Measurements from ENCODE around the gene FOXE1. TPM values are rescaled to one million over a fixed set of nuclear protein-coding genes. Genes with fewer than 3 reads are reported as not detected.

The FOXE1 gene
- total and polyA plus RNA-seq, 2 experiments from 2014 or later = 0.45 TPM; not detected in 1

- H3K4me2 ChIP-seq = no peak overlapping the region
- H3K4me3 ChIP-seq = no peak overlapping the region
- no peak overlapping the region for H2AFZ ChIP-seq
- no peaks in the 10 kb centered on the region for H3F3A ChIP-seq (replicated peaks; ENCODE audit: low read depth)
- Mint-ChIP-seq H3K4me1 (no peaks in the 10 kb centered on the region), H3K27ac (no peak overlapping the region), H3K9me3 (no peaks in the 10 kb centered on the region), H3K4me3 (no peak overlapping the region), H3K27me3 (ENCODE audit: insufficient read depth, low read depth, poor library complexity) (no peaks in the 10 kb centered on the region), H3K36me3 (ENCODE audit: low read depth) (peaks cover 5% of the 10 kb centered on the region; the same call in 2 of the 3 replicates)
- no peaks in the 10 kb centered on the region for H3K27me3 ChIP-seq (ENCODE audit: insufficient read depth)
- no peaks in the 10 kb centered on the region; the same call in 1 of the 2 replicates for H3K36me3 ChIP-seq (ENCODE audit: insufficient read depth)
- no peak for DNase-seq (ENCODE audit: low spot score)
- H3K4me1 ChIP-seq (ENCODE audit: insufficient read depth) = no peaks in the 10 kb centered on the region
- H3K9me2 ChIP-seq (ENCODE audit: insufficient read depth) = no peaks in the 10 kb centered on the region
- no peaks in the 10 kb centered on the region for H3K79me2 ChIP-seq (replicated peaks; ENCODE audit: insufficient read depth)
- no peaks in the 10 kb centered on the region; the same call in 1 of the 2 replicates for H4K20me1 ChIP-seq (replicated peaks; ENCODE audit: insufficient read depth)
- TF ChIP-seq CTCF (conservative IDR thresholded peaks at IDR 0.05; ENCODE audit: low read depth in 2 of 2) = no peak
- TF ChIP-seq, protein P1, sequence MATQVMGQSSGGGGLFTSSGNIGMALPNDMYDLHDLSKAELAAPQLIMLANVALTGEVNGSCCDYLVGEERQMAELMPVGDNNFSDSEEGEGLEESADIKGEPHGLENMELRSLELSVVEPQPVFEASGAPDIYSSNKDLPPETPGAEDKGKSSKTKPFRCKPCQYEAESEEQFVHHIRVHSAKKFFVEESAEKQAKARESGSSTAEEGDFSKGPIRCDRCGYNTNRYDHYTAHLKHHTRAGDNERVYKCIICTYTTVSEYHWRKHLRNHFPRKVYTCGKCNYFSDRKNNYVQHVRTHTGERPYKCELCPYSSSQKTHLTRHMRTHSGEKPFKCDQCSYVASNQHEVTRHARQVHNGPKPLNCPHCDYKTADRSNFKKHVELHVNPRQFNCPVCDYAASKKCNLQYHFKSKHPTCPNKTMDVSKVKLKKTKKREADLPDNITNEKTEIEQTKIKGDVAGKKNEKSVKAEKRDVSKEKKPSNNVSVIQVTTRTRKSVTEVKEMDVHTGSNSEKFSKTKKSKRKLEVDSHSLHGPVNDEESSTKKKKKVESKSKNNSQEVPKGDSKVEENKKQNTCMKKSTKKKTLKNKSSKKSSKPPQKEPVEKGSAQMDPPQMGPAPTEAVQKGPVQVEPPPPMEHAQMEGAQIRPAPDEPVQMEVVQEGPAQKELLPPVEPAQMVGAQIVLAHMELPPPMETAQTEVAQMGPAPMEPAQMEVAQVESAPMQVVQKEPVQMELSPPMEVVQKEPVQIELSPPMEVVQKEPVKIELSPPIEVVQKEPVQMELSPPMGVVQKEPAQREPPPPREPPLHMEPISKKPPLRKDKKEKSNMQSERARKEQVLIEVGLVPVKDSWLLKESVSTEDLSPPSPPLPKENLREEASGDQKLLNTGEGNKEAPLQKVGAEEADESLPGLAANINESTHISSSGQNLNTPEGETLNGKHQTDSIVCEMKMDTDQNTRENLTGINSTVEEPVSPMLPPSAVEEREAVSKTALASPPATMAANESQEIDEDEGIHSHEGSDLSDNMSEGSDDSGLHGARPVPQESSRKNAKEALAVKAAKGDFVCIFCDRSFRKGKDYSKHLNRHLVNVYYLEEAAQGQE (IDR thresholded peaks at IDR 0.05; ENCODE audit: unreplicated experiment) = no peak
- no peak for TF ChIP-seq EZH2phosphoT487 (IDR thresholded peaks at IDR 0.05; ENCODE audit: unreplicated experiment)
- no peak for TF ChIP-seq ZNF114 (CRISPR knock-in tag; IDR thresholded peaks at IDR 0.05)
- TF ChIP-seq, protein P2, sequence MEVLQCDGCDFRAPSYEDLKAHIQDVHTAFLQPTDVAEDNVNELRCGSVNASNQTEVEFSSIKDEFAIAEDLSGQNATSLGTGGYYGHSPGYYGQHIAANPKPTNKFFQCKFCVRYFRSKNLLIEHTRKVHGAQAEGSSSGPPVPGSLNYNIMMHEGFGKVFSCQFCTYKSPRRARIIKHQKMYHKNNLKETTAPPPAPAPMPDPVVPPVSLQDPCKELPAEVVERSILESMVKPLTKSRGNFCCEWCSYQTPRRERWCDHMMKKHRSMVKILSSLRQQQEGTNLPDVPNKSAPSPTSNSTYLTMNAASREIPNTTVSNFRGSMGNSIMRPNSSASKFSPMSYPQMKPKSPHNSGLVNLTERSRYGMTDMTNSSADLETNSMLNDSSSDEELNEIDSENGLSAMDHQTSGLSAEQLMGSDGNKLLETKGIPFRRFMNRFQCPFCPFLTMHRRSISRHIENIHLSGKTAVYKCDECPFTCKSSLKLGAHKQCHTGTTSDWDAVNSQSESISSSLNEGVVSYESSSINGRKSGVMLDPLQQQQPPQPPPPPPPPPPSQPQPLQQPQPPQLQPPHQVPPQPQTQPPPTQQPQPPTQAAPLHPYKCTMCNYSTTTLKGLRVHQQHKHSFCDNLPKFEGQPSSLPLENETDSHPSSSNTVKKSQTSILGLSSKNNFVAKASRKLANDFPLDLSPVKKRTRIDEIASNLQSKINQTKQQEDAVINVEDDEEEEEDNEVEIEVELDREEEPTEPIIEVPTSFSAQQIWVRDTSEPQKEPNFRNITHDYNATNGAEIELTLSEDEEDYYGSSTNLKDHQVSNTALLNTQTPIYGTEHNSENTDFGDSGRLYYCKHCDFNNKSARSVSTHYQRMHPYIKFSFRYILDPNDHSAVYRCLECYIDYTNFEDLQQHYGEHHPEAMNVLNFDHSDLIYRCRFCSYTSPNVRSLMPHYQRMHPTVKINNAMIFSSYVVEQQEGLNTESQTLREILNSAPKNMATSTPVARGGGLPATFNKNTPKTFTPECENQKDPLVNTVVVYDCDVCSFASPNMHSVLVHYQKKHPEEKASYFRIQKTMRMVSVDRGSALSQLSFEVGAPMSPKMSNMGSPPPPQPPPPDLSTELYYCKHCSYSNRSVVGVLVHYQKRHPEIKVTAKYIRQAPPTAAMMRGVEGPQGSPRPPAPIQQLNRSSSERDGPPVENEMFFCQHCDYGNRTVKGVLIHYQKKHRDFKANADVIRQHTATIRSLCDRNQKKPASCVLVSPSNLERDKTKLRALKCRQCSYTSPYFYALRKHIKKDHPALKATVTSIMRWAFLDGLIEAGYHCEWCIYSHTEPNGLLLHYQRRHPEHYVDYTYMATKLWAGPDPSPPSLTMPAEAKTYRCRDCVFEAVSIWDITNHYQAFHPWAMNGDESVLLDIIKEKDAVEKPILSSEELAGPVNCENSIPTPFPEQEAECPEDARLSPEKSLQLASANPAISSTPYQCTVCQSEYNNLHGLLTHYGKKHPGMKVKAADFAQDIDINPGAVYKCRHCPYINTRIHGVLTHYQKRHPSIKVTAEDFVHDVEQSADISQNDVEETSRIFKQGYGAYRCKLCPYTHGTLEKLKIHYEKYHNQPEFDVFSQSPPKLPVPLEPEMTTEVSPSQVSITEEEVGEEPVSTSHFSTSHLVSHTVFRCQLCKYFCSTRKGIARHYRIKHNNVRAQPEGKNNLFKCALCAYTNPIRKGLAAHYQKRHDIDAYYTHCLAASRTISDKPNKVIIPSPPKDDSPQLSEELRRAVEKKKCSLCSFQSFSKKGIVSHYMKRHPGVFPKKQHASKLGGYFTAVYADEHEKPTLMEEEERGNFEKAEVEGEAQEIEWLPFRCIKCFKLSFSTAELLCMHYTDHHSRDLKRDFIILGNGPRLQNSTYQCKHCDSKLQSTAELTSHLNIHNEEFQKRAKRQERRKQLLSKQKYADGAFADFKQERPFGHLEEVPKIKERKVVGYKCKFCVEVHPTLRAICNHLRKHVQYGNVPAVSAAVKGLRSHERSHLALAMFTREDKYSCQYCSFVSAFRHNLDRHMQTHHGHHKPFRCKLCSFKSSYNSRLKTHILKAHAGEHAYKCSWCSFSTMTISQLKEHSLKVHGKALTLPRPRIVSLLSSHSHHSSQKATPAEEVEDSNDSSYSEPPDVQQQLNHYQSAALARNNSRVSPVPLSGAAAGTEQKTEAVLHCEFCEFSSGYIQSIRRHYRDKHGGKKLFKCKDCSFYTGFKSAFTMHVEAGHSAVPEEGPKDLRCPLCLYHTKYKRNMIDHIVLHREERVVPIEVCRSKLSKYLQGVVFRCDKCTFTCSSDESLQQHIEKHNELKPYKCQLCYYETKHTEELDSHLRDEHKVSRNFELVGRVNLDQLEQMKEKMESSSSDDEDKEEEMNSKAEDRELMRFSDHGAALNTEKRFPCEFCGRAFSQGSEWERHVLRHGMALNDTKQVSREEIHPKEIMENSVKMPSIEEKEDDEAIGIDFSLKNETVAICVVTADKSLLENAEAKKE (CRISPR knock-in tag; IDR thresholded peaks at IDR 0.05) = no peak
- no peak for TF ChIP-seq JUNB (IDR thresholded peaks at IDR 0.05; ENCODE audit: unreplicated experiment)
- no peak for TF ChIP-seq ZNF331 (CRISPR knock-in tag; IDR thresholded peaks at IDR 0.05; ENCODE audit: low read depth)
- no peak for TF ChIP-seq STAT1 (IDR thresholded peaks at IDR 0.05; ENCODE audit: unreplicated experiment)
- TF ChIP-seq, protein P3, sequence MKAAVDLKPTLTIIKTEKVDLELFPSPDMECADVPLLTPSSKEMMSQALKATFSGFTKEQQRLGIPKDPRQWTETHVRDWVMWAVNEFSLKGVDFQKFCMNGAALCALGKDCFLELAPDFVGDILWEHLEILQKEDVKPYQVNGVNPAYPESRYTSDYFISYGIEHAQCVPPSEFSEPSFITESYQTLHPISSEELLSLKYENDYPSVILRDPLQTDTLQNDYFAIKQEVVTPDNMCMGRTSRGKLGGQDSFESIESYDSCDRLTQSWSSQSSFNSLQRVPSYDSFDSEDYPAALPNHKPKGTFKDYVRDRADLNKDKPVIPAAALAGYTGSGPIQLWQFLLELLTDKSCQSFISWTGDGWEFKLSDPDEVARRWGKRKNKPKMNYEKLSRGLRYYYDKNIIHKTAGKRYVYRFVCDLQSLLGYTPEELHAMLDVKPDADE (IDR thresholded peaks at IDR 0.05) = no peak
- no peak for TF ChIP-seq POLR2AphosphoS5 (IDR thresholded peaks at IDR 0.05; ENCODE audit: low read depth)
- TF ChIP-seq EZH2 (IDR thresholded peaks at IDR 0.05; ENCODE audit: low read depth, unreplicated experiment) = no peak
- no peak for TF ChIP-seq NANOG (IDR thresholded peaks at IDR 0.05; ENCODE audit: borderline replicate concordance)
- TF ChIP-seq CREB1 (CRISPR knock-in tag; IDR thresholded peaks at IDR 0.05; ENCODE audit: low read depth) = no peak
- no peak overlapping the region for H3K27ac ChIP-seq (ENCODE audit: low read depth)
- no peak for ATAC-seq
Measured at GRCh38 chr9:97905228-97905627, 52.2 kb downstream of the FOXE1 start.
